22Rv1 (cell line): ENCODE data around the gene MAEA.

Experiments used
- ZFX ChIP-seq: fragments of 450-650 bp; IDR thresholded peaks from 2 replicates; pipeline ENCODE4 v1.6.1; 2017; ENCODE audit warnings: antibody characterized with exemption, borderline replicate concordance
- TF ChIP-seq, protein P1 (sequence below): fragments of 450-650 bp; IDR thresholded peaks from 2 replicates; pipeline ENCODE4 v1.5.1; 2017; ENCODE audit warnings: mild to moderate bottlenecking

GRCh38 chr4:1252928-1253492 is 36.7 kb upstream of the MAEA start:
- TF ChIP-seq, protein P1, sequence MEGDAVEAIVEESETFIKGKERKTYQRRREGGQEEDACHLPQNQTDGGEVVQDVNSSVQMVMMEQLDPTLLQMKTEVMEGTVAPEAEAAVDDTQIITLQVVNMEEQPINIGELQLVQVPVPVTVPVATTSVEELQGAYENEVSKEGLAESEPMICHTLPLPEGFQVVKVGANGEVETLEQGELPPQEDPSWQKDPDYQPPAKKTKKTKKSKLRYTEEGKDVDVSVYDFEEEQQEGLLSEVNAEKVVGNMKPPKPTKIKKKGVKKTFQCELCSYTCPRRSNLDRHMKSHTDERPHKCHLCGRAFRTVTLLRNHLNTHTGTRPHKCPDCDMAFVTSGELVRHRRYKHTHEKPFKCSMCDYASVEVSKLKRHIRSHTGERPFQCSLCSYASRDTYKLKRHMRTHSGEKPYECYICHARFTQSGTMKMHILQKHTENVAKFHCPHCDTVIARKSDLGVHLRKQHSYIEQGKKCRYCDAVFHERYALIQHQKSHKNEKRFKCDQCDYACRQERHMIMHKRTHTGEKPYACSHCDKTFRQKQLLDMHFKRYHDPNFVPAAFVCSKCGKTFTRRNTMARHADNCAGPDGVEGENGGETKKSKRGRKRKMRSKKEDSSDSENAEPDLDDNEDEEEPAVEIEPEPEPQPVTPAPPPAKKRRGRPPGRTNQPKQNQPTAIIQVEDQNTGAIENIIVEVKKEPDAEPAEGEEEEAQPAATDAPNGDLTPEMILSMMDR = no peak
- no peak for TF ChIP-seq ZFX
